Measurements from ENCODE around the gene BACE2. TPM values are rescaled to one million over a fixed set of nuclear protein-coding genes. Genes with fewer than 3 reads are reported as not detected.

Gene BACE2
- total RNA-seq, 1 donor, result 85.8 TPM

DNA sequence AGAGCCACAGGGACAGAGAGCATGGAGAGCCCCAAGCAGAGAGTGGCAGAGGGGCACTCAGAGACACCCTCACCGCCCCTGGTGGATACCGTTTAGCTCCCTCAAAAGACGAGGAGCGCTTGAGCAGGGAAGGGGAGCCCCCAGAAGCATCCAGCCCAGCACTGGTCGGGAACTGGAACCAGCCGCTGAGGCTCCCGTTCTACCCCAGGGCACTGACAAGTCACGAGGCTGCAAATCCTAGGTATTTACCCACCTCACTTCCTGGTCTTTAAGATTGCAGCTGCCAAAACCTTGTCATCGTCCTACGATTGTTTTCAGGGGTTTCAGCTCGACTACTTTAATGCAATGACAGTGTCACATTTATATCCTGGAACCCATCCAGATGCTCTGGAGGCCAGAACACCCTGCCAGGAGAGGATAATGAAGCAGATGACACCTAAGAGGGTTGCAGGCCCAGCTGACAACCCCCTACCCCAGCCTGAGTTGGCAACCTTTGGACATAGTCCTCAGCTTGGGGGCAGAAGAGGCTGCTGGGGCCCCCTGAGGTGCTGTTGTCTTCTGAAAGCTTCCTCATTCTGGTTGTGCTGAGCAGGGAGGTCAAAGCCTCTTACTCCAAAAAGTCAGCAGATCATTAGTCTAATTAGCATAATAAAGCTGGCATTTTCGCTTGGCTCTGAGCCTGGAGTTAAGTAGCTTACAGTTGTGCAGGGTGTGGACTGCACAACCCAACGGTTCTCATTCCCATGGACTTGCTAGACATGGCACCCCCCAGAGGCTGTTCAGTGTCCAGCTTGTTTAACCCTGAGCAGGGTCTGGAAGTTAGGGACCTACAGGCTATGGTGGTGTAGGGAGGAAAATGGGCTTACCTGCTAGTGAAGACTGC is 20.6 kb upstream of the BACE2 start:
- H3K4me2 ChIP-seq (ENCODE audit: insufficient read depth, low read length), result no peak overlapping the region
- no peak overlapping the region for H3K27ac ChIP-seq (ENCODE audit: low read depth, low read length)
- no peak for DNase-seq (ENCODE audit: insufficient read length, low spot score, missing footprints)
- H4K20me1 ChIP-seq (ENCODE audit: insufficient read depth, low read length), result no peaks in the 10 kb centered on the region
- TF ChIP-seq, protein P1, sequence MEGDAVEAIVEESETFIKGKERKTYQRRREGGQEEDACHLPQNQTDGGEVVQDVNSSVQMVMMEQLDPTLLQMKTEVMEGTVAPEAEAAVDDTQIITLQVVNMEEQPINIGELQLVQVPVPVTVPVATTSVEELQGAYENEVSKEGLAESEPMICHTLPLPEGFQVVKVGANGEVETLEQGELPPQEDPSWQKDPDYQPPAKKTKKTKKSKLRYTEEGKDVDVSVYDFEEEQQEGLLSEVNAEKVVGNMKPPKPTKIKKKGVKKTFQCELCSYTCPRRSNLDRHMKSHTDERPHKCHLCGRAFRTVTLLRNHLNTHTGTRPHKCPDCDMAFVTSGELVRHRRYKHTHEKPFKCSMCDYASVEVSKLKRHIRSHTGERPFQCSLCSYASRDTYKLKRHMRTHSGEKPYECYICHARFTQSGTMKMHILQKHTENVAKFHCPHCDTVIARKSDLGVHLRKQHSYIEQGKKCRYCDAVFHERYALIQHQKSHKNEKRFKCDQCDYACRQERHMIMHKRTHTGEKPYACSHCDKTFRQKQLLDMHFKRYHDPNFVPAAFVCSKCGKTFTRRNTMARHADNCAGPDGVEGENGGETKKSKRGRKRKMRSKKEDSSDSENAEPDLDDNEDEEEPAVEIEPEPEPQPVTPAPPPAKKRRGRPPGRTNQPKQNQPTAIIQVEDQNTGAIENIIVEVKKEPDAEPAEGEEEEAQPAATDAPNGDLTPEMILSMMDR (IDR thresholded peaks at IDR 0.05; ENCODE audit: extremely low read depth, low read depth, low read length), result no peak
- peaks cover 2% of the 10 kb centered on the region for H3K4me1 ChIP-seq (ENCODE audit: insufficient read depth, low read length)
- peaks cover 12% of the 10 kb centered on the region for H3K27me3 ChIP-seq (ENCODE audit: insufficient read depth, low read length)
- H3K79me2 ChIP-seq (ENCODE audit: insufficient read depth, low read length), result no peaks in the 10 kb centered on the region
- no peaks in the 10 kb centered on the region for H3K36me3 ChIP-seq (ENCODE audit: insufficient read depth, low read length)
- H3K9me3 ChIP-seq (ENCODE audit: low read depth, low read length), result no peaks in the 10 kb centered on the region
- H3K4me3 ChIP-seq (ENCODE audit: insufficient read depth, low read length), result no peak overlapping the region
- no peak overlapping the region for H2AFZ ChIP-seq (ENCODE audit: low read length)

DNA sequence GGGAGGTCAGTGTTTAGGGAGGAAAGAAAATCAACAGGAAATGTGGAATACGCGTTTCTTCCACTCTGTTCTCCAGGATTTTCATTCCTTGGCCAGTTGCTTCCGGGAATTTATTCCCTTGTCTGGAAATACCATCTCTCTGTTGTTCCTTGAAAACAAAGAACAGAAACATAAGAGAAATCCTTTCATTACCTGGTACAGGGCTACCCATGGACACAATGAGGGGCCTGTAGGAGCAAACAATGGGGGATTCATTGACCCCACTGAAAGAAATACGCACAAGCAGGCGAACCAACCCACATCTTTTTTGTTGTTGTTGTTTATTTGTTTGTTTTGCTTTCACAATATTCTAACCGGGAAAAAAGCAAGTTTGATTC is 20.0 kb upstream of the BACE2 start:
- no peak for DNase-seq (ENCODE audit: insufficient read length, low spot score, missing footprints)
- Histone ChIP-seq H3K27me3 (ENCODE audit: insufficient read depth, low read length) (peaks cover 12% of the 10 kb centered on the region), H3K4me2 (ENCODE audit: insufficient read depth, low read length) (no peak overlapping the region), H4K20me1 (ENCODE audit: insufficient read depth, low read length) (no peaks in the 10 kb centered on the region), H3K79me2 (ENCODE audit: insufficient read depth, low read length) (no peaks in the 10 kb centered on the region), H3K4me3 (ENCODE audit: insufficient read depth, low read length) (no peak overlapping the region), H2AFZ (ENCODE audit: low read length) (no peak overlapping the region), H3K4me1 (ENCODE audit: insufficient read depth, low read length) (no peaks in the 10 kb centered on the region), H3K9me3 (ENCODE audit: low read depth, low read length) (no peaks in the 10 kb centered on the region), H3K27ac (ENCODE audit: low read depth, low read length) (no peak overlapping the region), H3K36me3 (ENCODE audit: insufficient read depth, low read length) (no peaks in the 10 kb centered on the region)
- TF ChIP-seq, protein P1 (IDR thresholded peaks at IDR 0.05; ENCODE audit: extremely low read depth, low read depth, low read length), result no peak

- H2AFZ ChIP-seq (ENCODE audit: low read length), result no peak overlapping the region
- no peaks in the 10 kb centered on the region for H3K36me3 ChIP-seq (ENCODE audit: insufficient read depth, low read length)
- no peak overlapping the region for H3K27ac ChIP-seq (ENCODE audit: low read depth, low read length)
- TF ChIP-seq, protein P1 (IDR thresholded peaks at IDR 0.05; ENCODE audit: extremely low read depth, low read depth, low read length), result no peak
- no peaks in the 10 kb centered on the region for H4K20me1 ChIP-seq (ENCODE audit: insufficient read depth, low read length)
- no peak for DNase-seq (ENCODE audit: insufficient read length, low spot score, missing footprints)
- H3K4me1 ChIP-seq (ENCODE audit: insufficient read depth, low read length), result no peaks in the 10 kb centered on the region
- H3K4me2 ChIP-seq (ENCODE audit: insufficient read depth, low read length), result no peak overlapping the region
- no peaks in the 10 kb centered on the region for H3K79me2 ChIP-seq (ENCODE audit: insufficient read depth, low read length)
- H3K27me3 ChIP-seq (ENCODE audit: insufficient read depth, low read length), result peaks cover 12% of the 10 kb centered on the region
- H3K9me3 ChIP-seq (ENCODE audit: low read depth, low read length), result no peaks in the 10 kb centered on the region
- H3K4me3 ChIP-seq (ENCODE audit: insufficient read depth, low read length), result no peak overlapping the region
Observed at GRCh38 chr21:41148798-41149197, 19.2 kb upstream of the BACE2 start.

DNA sequence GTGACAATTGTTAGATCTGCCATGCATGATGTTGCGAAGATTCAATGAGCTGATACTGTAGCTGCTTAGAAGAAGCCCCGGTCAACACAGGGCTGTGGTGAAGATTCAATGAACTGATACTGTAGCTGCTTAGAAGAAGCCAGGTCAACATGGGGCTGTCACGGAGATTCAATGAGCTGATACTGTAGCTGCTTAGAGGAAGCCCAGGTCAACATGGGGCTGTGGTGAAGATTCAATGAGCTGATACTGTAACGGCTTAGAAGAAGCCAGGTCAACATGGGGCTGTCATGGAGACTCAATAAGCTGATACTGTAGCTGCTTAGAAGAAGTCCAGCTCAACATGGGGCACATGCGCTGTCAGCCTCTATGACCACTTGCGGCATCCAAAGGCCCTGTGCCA is 18.8 kb upstream of the BACE2 start:
- Histone ChIP-seq H3K9me3 (ENCODE audit: low read depth, low read length) (no peaks in the 10 kb centered on the region), H3K79me2 (ENCODE audit: insufficient read depth, low read length) (no peaks in the 10 kb centered on the region), H4K20me1 (ENCODE audit: insufficient read depth, low read length) (no peaks in the 10 kb centered on the region), H3K27ac (ENCODE audit: low read depth, low read length) (no peak overlapping the region), H3K36me3 (ENCODE audit: insufficient read depth, low read length) (no peaks in the 10 kb centered on the region), H3K27me3 (ENCODE audit: insufficient read depth, low read length) (peaks cover 12% of the 10 kb centered on the region), H3K4me3 (ENCODE audit: insufficient read depth, low read length) (no peak overlapping the region), H3K4me2 (ENCODE audit: insufficient read depth, low read length) (no peak overlapping the region), H2AFZ (ENCODE audit: low read length) (no peak overlapping the region), H3K4me1 (ENCODE audit: insufficient read depth, low read length) (no peaks in the 10 kb centered on the region)
- TF ChIP-seq, protein P1 (IDR thresholded peaks at IDR 0.05; ENCODE audit: extremely low read depth, low read depth, low read length), result no peak
- DNase-seq (ENCODE audit: insufficient read length, low spot score, missing footprints), result no peak
